ENCODE results near the gene RAPGEF4. TPM values are rescaled to one million over a fixed set of nuclear protein-coding genes. Genes with fewer than 3 reads are reported as not detected.

The RAPGEF4 gene
- total and polyA plus RNA-seq, 2 of the 13 experiments (the other 11 are each of a cell fraction or from before 2014, with no cell fraction given): 0.78 to 0.91 TPM

DNA sequence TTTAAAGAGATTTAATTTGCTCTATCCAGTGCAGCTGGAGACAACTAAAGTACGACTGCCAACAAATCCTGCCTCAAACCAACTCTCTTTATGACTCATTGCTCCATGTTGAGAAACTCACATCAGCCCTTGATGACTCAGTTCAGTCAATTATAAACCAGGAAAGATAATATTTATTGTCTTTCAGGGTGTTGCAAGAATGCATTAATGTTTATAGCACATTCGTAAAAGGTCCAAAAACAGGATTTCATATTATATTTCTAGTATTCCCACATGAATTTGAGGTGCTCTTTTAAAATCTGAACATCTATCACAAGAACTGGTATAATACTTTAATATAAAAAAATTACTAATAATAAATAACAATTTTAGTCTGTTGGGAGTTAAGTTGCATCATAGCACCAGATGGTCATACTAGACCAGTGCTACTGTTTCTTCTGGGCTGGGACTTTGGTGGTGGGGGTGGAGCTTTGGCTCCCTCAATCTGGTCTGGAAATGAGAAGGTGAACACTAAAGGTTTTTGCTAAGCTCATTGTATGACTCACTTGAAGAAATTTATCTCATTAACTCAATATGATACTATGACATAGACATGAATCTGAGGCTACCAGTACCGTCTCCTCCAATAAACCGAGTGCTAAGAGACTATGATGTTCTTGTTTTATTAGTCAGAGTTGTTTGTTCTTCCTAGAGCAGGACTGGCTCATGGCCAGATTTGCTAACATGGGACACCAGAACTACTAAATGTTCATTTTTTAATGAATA, 313.4 kb downstream of the RAPGEF4 start (continued):
- TF ChIP-seq ZIK1 (CRISPR knock-in tag; IDR thresholded peaks at IDR 0.05; ENCODE audit: borderline replicate concordance, low read depth) (no peak), GABPB1 (CRISPR knock-in tag; IDR thresholded peaks at IDR 0.05) (no peak), FOXA3 (CRISPR knock-in tag; IDR thresholded peaks at IDR 0.05) (peak; percentile 80), NFATC3 (CRISPR knock-in tag; IDR thresholded peaks at IDR 0.05) (no peak), ZNF556 (CRISPR knock-in tag; IDR thresholded peaks at IDR 0.05; ENCODE audit: borderline replicate concordance) (no peak), KLF9 (CRISPR knock-in tag; IDR thresholded peaks at IDR 0.05; ENCODE audit: low read depth) (no peak), HMGXB4 (CRISPR knock-in tag; IDR thresholded peaks at IDR 0.05; ENCODE audit: borderline replicate concordance in 1 of 2, low read depth in 1 of 2) (no peak), IKZF4 (CRISPR knock-in tag; IDR thresholded peaks at IDR 0.05; ENCODE audit: borderline replicate concordance, low read depth, not compliant biosample characterization) (no peak), ZBTB39 (CRISPR knock-in tag; IDR thresholded peaks at IDR 0.05) (no peak), SAFB2 (CRISPR knock-in tag; IDR thresholded peaks at IDR 0.05; ENCODE audit: borderline replicate concordance, low read depth) (no peak), ZNF878 (CRISPR knock-in tag; IDR thresholded peaks at IDR 0.05) (no peak), XBP1 (CRISPR knock-in tag; IDR thresholded peaks at IDR 0.05) (no peak; the same call in 1 of the 2 replicates), ZNF552 (CRISPR knock-in tag; IDR thresholded peaks at IDR 0.05; ENCODE audit: borderline replicate concordance) (no peak), ZFP62 (CRISPR knock-in tag; IDR thresholded peaks at IDR 0.05) (no peak), CERS6 (CRISPR knock-in tag; IDR thresholded peaks at IDR 0.05) (no peak), ZNF550 (CRISPR knock-in tag; IDR thresholded peaks at IDR 0.05; ENCODE audit: borderline replicate concordance) (no peak), ZEB1 (IDR thresholded peaks at IDR 0.05; ENCODE audit: insufficient replicate concordance, low read depth) (no peak), ZNF607 (CRISPR knock-in tag; IDR thresholded peaks at IDR 0.05; ENCODE audit: borderline replicate concordance) (no peak), IRF9 (CRISPR knock-in tag; IDR thresholded peaks at IDR 0.05; ENCODE audit: borderline replicate concordance) (no peak), BCL3 (CRISPR knock-in tag; IDR thresholded peaks at IDR 0.05) (no peak), EP300 (IDR thresholded peaks at IDR 0.05; ENCODE audit: low read depth in 2 of 2, low read length in 2 of 2) (peak in 1 of 2 experiments; percentile 87; a peak in 2 of 4 replicates), EP300 (CRISPR knock-in tag; IDR thresholded peaks at IDR 0.05; ENCODE audit: borderline replicate concordance) (0 out of 2 replicates have a peak, but pooled peaks have one; percentile 15)

Data from HepG2 (cell line).